ENCODE measurements around the gene SLC25A42.

The SLC25A42 gene

GRCh38 chr19:19159534-19159933, 95.7 kb downstream of the SLC25A42 start:
- no peak for DNase-seq

GRCh38 chr19:19160461-19161035, 96.8 kb downstream of the SLC25A42 start:
- DNase-seq, result no peak

DNA sequence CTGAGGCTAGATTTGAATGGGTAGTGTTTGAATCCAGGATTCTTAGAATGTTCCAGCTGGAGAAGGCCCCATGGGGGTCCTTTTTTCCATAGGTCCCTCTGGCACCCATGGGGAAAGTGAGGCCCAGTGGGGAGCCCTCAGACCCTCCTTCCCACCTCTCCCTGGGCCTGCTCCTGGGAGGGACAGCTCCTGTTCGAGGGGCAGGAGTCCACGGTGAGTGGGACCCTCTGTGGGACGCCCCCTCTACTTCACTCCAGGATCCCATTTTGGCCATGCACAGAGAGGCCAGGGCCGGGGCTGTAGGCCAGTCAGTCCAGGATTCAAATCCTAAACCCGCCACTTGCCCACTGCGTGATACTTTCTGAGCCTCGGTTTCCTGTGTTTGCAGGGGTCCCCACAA, 98.7 kb downstream of the SLC25A42 start:
- DNase-seq, result no peak
